HepG2 (cell line): ENCODE results near the gene NDC80. TPM values are rescaled to one million over a fixed set of nuclear protein-coding genes. Genes with fewer than 3 reads are reported as not detected.

Source experiments
- ATF7 ChIP-seq, 2 experiments: fragments of 450-650 bp in 1 of 2; sonication (generic) in 1 of 2; formaldehyde crosslinking in 1 of 2; IDR thresholded peaks; 2 replicates each; pipeline versions ENCODE4 v1.4.0 to v1.6.1; 2016 to 2020; ENCODE audit warnings: antibody characterized with exemption in 1 of 2, mild to moderate bottlenecking in 1 of 2, missing genetic modification reagents in 1 of 2
- DR1 ChIP-seq: sonication (generic); formaldehyde crosslinking; IDR thresholded peaks from 2 replicates; pipeline ENCODE4 v1.8.0; 2021; ENCODE audit warnings: mild to moderate bottlenecking, missing genetic modification reagents, inconsistent platforms
- ELF4 ChIP-seq: sonication (generic); formaldehyde crosslinking; IDR thresholded peaks from 2 replicates; pipeline ENCODE4 v1.5.0; 2020; ENCODE audit warnings: missing genetic modification reagents, mild to moderate bottlenecking, moderate library complexity, borderline replicate concordance
- KDM6A ChIP-seq: IDR thresholded peaks from 2 replicates; pipeline ENCODE4 v1.6.1; 2016; ENCODE audit warnings: low read depth
- ZNF276 ChIP-seq: sonication (generic); formaldehyde crosslinking; IDR thresholded peaks from 2 replicates; pipeline ENCODE4 v1.4.0; 2020; ENCODE audit warnings: mild to moderate bottlenecking, low read depth, missing genetic modification reagents
- ZNF331 ChIP-seq: sonication (generic); formaldehyde crosslinking; IDR thresholded peaks from 2 replicates; pipeline ENCODE4 v1.4.0; 2020; ENCODE audit warnings: missing genetic modification reagents
- ZNF691 ChIP-seq: sonication (generic); formaldehyde crosslinking; IDR thresholded peaks from 2 replicates; pipeline ENCODE4 v1.4.0; 2020; ENCODE audit warnings: missing genetic modification reagents, low read depth, mild to moderate bottlenecking, borderline replicate concordance
- polyA plus RNA-seq, 8 experiments: library from polyadenylated mRNA; depleted of rRNA in 3 of 8; stranded (reverse) in 7 of 8; unstranded in 1 of 8; fragments of >200 nt; fragmentation: Illumina TruSeq in 4 of 8; extraction: Trizol in 4 of 8; gene quantifications; 2 replicates each; pipeline versions ENCODE4 v1.2.1 to v1.2.3, GENCODE V29; 2011 to 2016; ENCODE audit warnings: low read depth in 4 of 8, missing spikeins in 1 of 8, mixed read lengths in 1 of 8; ENCODE audit not compliant: insufficient read depth in 1 of 8
- total RNA-seq, 5 experiments: library from RNA; depleted of rRNA; stranded (reverse); fragments of >200 nt; fragmentation: Illumina TruSeq; extraction: Trizol; gene quantifications; 2 replicates each; pipeline ENCODE4 v1.2.3, GENCODE V29; 2016; ENCODE audit warnings: low read depth in 1 of 5
- TF ChIP-seq, protein P1 (sequence below): sonication (generic); formaldehyde crosslinking; IDR thresholded peaks from 2 replicates; pipeline ENCODE4 v1.4.0; 2020; ENCODE audit warnings: missing genetic modification reagents, borderline replicate concordance
- TF ChIP-seq, protein P2 (sequence below): sonication (generic); formaldehyde crosslinking; IDR thresholded peaks from 2 replicates; pipeline ENCODE4 v1.4.0; 2020; ENCODE audit warnings: missing genetic modification reagents
- TF ChIP-seq, protein P3 (sequence below): sonication (generic); formaldehyde crosslinking; IDR thresholded peaks from 2 replicates; pipeline ENCODE4 v1.4.0; 2020; ENCODE audit warnings: missing genetic modification reagents

NDC80 gene
- total and polyA plus RNA-seq, 2 of the 13 experiments (the other 11 are each of a cell fraction or from before 2014, with no cell fraction given): 9.6 to 33.0 TPM

GRCh38 chr18:2571200-2572170 lies at the start of gene NDC80, which contains the start of gene METTL4 (continued):
- TF ChIP-seq, protein P1, sequence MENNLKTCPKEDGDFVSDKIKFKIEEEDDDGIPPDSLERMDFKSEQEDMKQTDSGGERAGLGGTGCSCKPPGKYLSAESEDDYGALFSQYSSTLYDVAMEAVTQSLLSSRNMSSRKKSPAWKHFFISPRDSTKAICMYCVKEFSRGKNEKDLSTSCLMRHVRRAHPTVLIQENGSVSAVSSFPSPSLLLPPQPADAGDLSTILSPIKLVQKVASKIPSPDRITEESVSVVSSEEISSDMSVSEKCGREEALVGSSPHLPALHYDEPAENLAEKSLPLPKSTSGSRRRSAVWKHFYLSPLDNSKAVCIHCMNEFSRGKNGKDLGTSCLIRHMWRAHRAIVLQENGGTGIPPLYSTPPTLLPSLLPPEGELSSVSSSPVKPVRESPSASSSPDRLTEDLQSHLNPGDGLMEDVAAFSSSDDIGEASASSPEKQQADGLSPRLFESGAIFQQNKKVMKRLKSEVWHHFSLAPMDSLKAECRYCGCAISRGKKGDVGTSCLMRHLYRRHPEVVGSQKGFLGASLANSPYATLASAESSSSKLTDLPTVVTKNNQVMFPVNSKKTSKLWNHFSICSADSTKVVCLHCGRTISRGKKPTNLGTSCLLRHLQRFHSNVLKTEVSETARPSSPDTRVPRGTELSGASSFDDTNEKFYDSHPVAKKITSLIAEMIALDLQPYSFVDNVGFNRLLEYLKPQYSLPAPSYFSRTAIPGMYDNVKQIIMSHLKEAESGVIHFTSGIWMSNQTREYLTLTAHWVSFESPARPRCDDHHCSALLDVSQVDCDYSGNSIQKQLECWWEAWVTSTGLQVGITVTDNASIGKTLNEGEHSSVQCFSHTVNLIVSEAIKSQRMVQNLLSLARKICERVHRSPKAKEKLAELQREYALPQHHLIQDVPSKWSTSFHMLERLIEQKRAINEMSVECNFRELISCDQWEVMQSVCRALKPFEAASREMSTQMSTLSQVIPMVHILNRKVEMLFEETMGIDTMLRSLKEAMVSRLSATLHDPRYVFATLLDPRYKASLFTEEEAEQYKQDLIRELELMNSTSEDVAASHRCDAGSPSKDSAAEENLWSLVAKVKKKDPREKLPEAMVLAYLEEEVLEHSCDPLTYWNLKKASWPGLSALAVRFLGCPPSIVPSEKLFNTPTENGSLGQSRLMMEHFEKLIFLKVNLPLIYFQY (CRISPR knock-in tag): no peak
- TF ChIP-seq DR1 (CRISPR knock-in tag): no peak
- TF ChIP-seq ATF7 (IDR thresholded peaks at IDR 0.05): peak; percentile 98
- peak; percentile 97 for TF ChIP-seq ATF7 (CRISPR knock-in tag; IDR thresholded peaks at IDR 0.05)
- TF ChIP-seq KDM6A (CRISPR knock-in tag): no peak
- TF ChIP-seq, protein P2, sequence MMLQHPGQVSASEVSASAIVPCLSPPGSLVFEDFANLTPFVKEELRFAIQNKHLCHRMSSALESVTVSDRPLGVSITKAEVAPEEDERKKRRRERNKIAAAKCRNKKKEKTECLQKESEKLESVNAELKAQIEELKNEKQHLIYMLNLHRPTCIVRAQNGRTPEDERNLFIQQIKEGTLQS (CRISPR knock-in tag): peak; percentile 38; the same call in 1 of the 2 replicates
- peak; percentile 82 for TF ChIP-seq ELF4
- TF ChIP-seq ZNF276: no peak; the same call in 1 of the 2 replicates
- TF ChIP-seq, protein P3, sequence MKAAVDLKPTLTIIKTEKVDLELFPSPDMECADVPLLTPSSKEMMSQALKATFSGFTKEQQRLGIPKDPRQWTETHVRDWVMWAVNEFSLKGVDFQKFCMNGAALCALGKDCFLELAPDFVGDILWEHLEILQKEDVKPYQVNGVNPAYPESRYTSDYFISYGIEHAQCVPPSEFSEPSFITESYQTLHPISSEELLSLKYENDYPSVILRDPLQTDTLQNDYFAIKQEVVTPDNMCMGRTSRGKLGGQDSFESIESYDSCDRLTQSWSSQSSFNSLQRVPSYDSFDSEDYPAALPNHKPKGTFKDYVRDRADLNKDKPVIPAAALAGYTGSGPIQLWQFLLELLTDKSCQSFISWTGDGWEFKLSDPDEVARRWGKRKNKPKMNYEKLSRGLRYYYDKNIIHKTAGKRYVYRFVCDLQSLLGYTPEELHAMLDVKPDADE (CRISPR knock-in tag): no peak
- no peak for TF ChIP-seq ZNF691
- TF ChIP-seq ZNF331 (CRISPR knock-in tag): peak; percentile 42; the same call in 1 of the 2 replicates
